ENCODE data around the gene B3GNT2.

Gene B3GNT2

GRCh38 chr2:62149708-62150107, 46.2 kb upstream of the B3GNT2 start:
- no peak overlapping the region for H3K4me3 ChIP-seq (ENCODE audit: low read length, poor library complexity, severe bottlenecking)
- no peak for TF ChIP-seq EZH2phosphoT487 (IDR thresholded peaks at IDR 0.05; ENCODE audit: borderline replicate concordance)
- no peak for TF ChIP-seq CTCF (conservative IDR thresholded peaks at IDR 0.05; ENCODE audit: low read length)
- peak overlapping the region; percentile 42 for H3K4me2 ChIP-seq (ENCODE audit: low read depth, low read length, poor library complexity, severe bottlenecking)
- peaks cover 48% of the 10 kb centered on the region for H3K4me1 ChIP-seq (ENCODE audit: insufficient read depth, low read length, poor library complexity, severe bottlenecking)
- H3K27me3 ChIP-seq (ENCODE audit: insufficient read depth, low read length, poor library complexity, severe bottlenecking): no peaks in the 10 kb centered on the region
- H3K9ac ChIP-seq (ENCODE audit: low read depth, low read length, poor library complexity, severe bottlenecking): peak overlapping the region; percentile 16
- no peaks in the 10 kb centered on the region for H3K36me3 ChIP-seq (ENCODE audit: insufficient read depth, low read length)
- peaks cover 47% of the 10 kb centered on the region for H3K79me2 ChIP-seq (ENCODE audit: insufficient read depth, low read length)
- H3K9me2 ChIP-seq (replicated peaks; ENCODE audit: low read depth, low read length): no peaks in the 10 kb centered on the region
- H4K20me1 ChIP-seq (ENCODE audit: insufficient read depth, low read length, poor library complexity, severe bottlenecking): no peaks in the 10 kb centered on the region
- 0 out of 2 replicates have a peak, but pooled peaks cover 2% of the 10 kb centered on the region for H3F3A ChIP-seq (ENCODE audit: low read depth)
- no peaks in the 10 kb centered on the region for H3K9me3 ChIP-seq (ENCODE audit: insufficient read depth, low read depth, low read length)
- H2AFZ ChIP-seq (ENCODE audit: low read length): no peak overlapping the region

GRCh38 chr2:62150597-62151305, 45.2 kb upstream of the B3GNT2 start:
- Histone ChIP-seq H3K36me3 (ENCODE audit: insufficient read depth, low read length) (no peaks in the 10 kb centered on the region), H3K4me3 (ENCODE audit: low read length, poor library complexity, severe bottlenecking) (no peak overlapping the region), H3K79me2 (ENCODE audit: insufficient read depth, low read length) (peaks cover 37% of the 10 kb centered on the region), H4K20me1 (ENCODE audit: insufficient read depth, low read length, poor library complexity, severe bottlenecking) (no peaks in the 10 kb centered on the region), H3K9ac (ENCODE audit: low read depth, low read length, poor library complexity, severe bottlenecking) (peak overlapping the region; percentile 15), H3K27me3 (ENCODE audit: insufficient read depth, low read length, poor library complexity, severe bottlenecking) (no peaks in the 10 kb centered on the region), H3K9me2 (replicated peaks; ENCODE audit: low read depth, low read length) (no peaks in the 10 kb centered on the region), H3K4me1 (ENCODE audit: insufficient read depth, low read length, poor library complexity, severe bottlenecking) (peaks cover 38% of the 10 kb centered on the region), H3K9me3 (ENCODE audit: insufficient read depth, low read depth, low read length) (peaks cover 6% of the 10 kb centered on the region; the same call in 1 of the 2 replicates), H3K4me2 (ENCODE audit: low read depth, low read length, poor library complexity, severe bottlenecking) (no peak overlapping the region), H3F3A (ENCODE audit: low read depth) (0 out of 2 replicates have a peak, but pooled peaks cover 2% of the 10 kb centered on the region), H2AFZ (ENCODE audit: low read length) (no peak overlapping the region)
- TF ChIP-seq CTCF (conservative IDR thresholded peaks at IDR 0.05; ENCODE audit: low read length): no peak
- TF ChIP-seq EZH2phosphoT487 (IDR thresholded peaks at IDR 0.05; ENCODE audit: borderline replicate concordance): no peak

GRCh38 chr2:62151306-62151638, 44.6 kb upstream of the B3GNT2 start:
- Histone ChIP-seq H3K4me1 (ENCODE audit: insufficient read depth, low read length, poor library complexity, severe bottlenecking) (peaks cover 35% of the 10 kb centered on the region), H3K4me2 (ENCODE audit: low read depth, low read length, poor library complexity, severe bottlenecking) (no peak overlapping the region), H3K79me2 (ENCODE audit: insufficient read depth, low read length) (peaks cover 33% of the 10 kb centered on the region), H3F3A (ENCODE audit: low read depth) (0 out of 2 replicates have a peak, but pooled peaks cover 2% of the 10 kb centered on the region), H3K4me3 (ENCODE audit: low read length, poor library complexity, severe bottlenecking) (no peak overlapping the region), H3K9ac (ENCODE audit: low read depth, low read length, poor library complexity, severe bottlenecking) (peak overlapping the region; percentile 15), H3K27me3 (ENCODE audit: insufficient read depth, low read length, poor library complexity, severe bottlenecking) (no peaks in the 10 kb centered on the region), H3K9me3 (ENCODE audit: insufficient read depth, low read depth, low read length) (peaks cover 6% of the 10 kb centered on the region; the same call in 1 of the 2 replicates), H3K36me3 (ENCODE audit: insufficient read depth, low read length) (no peaks in the 10 kb centered on the region), H4K20me1 (ENCODE audit: insufficient read depth, low read length, poor library complexity, severe bottlenecking) (no peaks in the 10 kb centered on the region), H3K9me2 (replicated peaks; ENCODE audit: low read depth, low read length) (no peaks in the 10 kb centered on the region), H2AFZ (ENCODE audit: low read length) (no peak overlapping the region)
- no peak for TF ChIP-seq EZH2phosphoT487 (IDR thresholded peaks at IDR 0.05; ENCODE audit: borderline replicate concordance)
- TF ChIP-seq CTCF (conservative IDR thresholded peaks at IDR 0.05; ENCODE audit: low read length): no peak

Measured in Loucy (cell line).